Cardiac muscle cell (in vitro differentiated cells and primary cell): ENCODE results near the gene TRMT44. TPM values are rescaled to one million over a fixed set of nuclear protein-coding genes. Genes with fewer than 3 reads are reported as not detected.
"Not testable (repeated sequence)": the region's sequence is repeated elsewhere in the genome, so short reads cannot be mapped to it uniquely, and the experiment has no call there.

Source experiments
- DNase-seq, 2 donors: peaks; one replicate each; pipeline versions ENCODE4 v3.0.0 to v3.0.0-alpha.2; 2010 to 2017; ENCODE audit warnings: low read depth in 1 of 2, low spot score in 1 of 2
- H3K27ac ChIP-seq: fragments of 200-600 bp; sonication (generic); 2 replicates; pipeline ENCODE4 v1.5.1; 2016
- H3K27me3 ChIP-seq: fragments of 200-600 bp; sonication (generic); 2 replicates; pipeline ENCODE4 v1.6.0; 2016; ENCODE audit warnings: control low read depth
- H3K36me3 ChIP-seq: fragments of 200-600 bp; sonication (generic); 2 replicates; pipeline ENCODE4 v1.5.1; 2016; ENCODE audit warnings: control low read depth
- H3K4me1 ChIP-seq: fragments of 200-600 bp; sonication (generic); 2 replicates; pipeline ENCODE4 v1.8.1; 2017; ENCODE audit warnings: low read depth, mild to moderate bottlenecking, mixed run types
- H3K4me3 ChIP-seq: fragments of 200-600 bp; sonication (generic); 2 replicates; pipeline ENCODE4 v1.5.1; 2016; ENCODE audit warnings: mild to moderate bottlenecking
- H3K9me3 ChIP-seq: fragments of 200-600 bp; sonication (generic); 2 replicates; pipeline ENCODE4 v1.5.1; 2017; ENCODE audit warnings: low read depth, mild to moderate bottlenecking, control low read depth
- polyA plus RNA-seq: library from polyadenylated mRNA; unstranded; fragments of >200 nt; fragmentation: Nextera tagmentation; extraction: Ambion mirVana; gene quantifications from 2 replicates; pipeline ENCODE4 v1.2.1, GENCODE V29; 2016
- total RNA-seq: library from RNA; depleted of rRNA; stranded (reverse); fragments of >200 nt; gene quantifications from 2 replicates; pipeline ENCODE4 v1.2.3, GENCODE V29; 2016
- TF ChIP-seq, protein P1 (sequence below): IDR thresholded peaks from 2 replicates; pipeline ENCODE4 v1.5.1; 2012; ENCODE audit warnings: low read depth, mild to moderate bottlenecking, low read length

TRMT44 gene
- total and polyA plus RNA-seq, 2 experiments from 2014 or later, result 20.6 to 66.9 TPM

DNA sequence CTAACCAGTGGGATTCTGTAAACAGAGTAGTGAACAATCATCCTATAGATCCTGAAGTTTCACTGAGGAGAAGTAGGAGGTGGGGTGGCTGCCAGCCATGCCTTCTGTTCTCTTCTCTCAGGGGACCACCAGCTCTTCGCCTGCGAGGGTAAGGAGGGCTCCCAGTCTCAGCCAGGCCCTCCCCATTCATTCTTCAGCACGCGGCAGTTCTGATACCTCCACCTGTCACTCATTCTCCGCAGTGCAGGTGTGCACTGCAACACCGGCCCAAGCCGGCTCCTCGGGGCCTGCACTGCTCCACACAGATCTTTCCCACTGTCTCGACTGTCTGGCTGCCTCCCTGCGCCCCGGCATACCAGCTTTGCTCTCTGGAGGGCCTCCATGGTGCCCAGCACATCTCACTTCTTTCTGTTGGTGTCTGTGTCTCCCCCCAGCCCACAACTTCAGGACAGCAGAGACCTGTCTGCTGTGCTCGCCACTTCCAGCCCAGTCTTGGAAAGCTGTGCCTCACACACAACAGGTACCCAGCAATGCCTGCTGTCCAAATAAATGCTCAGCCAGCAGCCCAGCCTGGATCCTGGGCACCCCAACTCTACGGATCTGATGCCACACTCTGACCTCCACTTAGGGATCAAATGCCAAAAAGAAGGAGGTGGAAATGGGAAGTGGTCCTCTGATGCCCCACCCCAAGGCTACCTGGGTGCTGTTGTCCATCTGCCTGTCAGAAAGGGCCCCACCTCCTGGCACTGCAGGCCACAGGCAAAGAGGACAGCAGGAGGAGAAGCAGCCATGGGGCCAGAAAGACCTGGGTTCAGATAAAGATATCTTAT, 29.0 kb upstream of the TRMT44 start:
- Histone ChIP-seq H3K9me3 (no peaks in the 10 kb centered on the region), H3K27me3 (no peaks in the 10 kb centered on the region), H3K4me3 (no peak overlapping the region), H3K27ac (no peak overlapping the region), H3K4me1 (no peaks in the 10 kb centered on the region), H3K36me3 (peaks cover 17% of the 10 kb centered on the region)
- TF ChIP-seq, protein P1, sequence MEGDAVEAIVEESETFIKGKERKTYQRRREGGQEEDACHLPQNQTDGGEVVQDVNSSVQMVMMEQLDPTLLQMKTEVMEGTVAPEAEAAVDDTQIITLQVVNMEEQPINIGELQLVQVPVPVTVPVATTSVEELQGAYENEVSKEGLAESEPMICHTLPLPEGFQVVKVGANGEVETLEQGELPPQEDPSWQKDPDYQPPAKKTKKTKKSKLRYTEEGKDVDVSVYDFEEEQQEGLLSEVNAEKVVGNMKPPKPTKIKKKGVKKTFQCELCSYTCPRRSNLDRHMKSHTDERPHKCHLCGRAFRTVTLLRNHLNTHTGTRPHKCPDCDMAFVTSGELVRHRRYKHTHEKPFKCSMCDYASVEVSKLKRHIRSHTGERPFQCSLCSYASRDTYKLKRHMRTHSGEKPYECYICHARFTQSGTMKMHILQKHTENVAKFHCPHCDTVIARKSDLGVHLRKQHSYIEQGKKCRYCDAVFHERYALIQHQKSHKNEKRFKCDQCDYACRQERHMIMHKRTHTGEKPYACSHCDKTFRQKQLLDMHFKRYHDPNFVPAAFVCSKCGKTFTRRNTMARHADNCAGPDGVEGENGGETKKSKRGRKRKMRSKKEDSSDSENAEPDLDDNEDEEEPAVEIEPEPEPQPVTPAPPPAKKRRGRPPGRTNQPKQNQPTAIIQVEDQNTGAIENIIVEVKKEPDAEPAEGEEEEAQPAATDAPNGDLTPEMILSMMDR, result no peak
- DNase-seq, result no peak

DNA sequence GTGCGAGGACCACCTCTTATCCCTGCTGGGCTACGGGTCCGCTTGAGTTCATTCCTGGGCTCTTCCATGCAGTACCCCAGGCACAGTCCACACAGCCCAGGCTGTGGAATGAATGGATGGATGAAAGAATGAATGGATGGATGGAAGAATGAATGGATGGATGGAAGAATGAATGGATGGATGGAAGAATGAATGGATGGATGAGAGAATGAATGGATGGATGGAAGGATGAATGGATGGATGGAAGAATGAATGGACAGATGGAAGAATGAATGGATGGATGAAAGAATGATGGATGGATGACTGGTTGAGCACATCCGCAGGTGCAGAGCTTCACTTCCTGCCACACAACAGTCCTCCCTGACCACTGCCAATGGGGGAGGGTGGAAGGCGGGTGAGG, 28.3 kb upstream of the TRMT44 start:
- H3K27me3 ChIP-seq, result no peaks in the 10 kb centered on the region
- TF ChIP-seq, protein P1, result no peak
- no peak overlapping the region for H3K4me3 ChIP-seq
- no peak overlapping the region for H3K27ac ChIP-seq
- H3K4me1 ChIP-seq, result no peaks in the 10 kb centered on the region
- peaks cover 17% of the 10 kb centered on the region for H3K36me3 ChIP-seq
- H3K9me3 ChIP-seq, result no peaks in the 10 kb centered on the region
- no peak for DNase-seq

DNA sequence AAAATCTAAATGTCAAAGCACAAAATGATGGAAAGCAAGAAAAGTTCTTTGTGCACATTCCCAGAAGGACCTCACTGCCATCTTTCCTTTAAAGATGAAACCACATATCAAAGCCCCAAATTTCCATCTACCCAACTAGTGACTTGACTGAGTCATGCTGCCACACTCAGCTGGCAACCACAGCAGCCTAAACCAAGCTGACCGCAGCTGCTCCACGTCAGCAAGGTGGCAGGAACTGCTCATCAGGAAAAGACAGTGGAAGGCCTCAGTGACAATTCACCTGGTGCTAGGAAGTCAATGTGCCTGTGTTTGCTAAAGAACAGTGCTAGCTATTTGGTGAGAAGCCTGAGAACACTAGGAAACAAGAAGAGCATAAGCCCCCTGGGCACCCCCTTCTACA, 26.2 kb upstream of the TRMT44 start:
- no peak for DNase-seq
- peaks cover 13% of the 10 kb centered on the region for H3K36me3 ChIP-seq
- H3K4me1 ChIP-seq, result no peaks in the 10 kb centered on the region
- H3K9me3 ChIP-seq, result no peaks in the 10 kb centered on the region
- no peak overlapping the region for H3K4me3 ChIP-seq
- H3K27ac ChIP-seq, result no peak overlapping the region
- TF ChIP-seq, protein P1, result no peak
- H3K27me3 ChIP-seq, result no peaks in the 10 kb centered on the region

DNA sequence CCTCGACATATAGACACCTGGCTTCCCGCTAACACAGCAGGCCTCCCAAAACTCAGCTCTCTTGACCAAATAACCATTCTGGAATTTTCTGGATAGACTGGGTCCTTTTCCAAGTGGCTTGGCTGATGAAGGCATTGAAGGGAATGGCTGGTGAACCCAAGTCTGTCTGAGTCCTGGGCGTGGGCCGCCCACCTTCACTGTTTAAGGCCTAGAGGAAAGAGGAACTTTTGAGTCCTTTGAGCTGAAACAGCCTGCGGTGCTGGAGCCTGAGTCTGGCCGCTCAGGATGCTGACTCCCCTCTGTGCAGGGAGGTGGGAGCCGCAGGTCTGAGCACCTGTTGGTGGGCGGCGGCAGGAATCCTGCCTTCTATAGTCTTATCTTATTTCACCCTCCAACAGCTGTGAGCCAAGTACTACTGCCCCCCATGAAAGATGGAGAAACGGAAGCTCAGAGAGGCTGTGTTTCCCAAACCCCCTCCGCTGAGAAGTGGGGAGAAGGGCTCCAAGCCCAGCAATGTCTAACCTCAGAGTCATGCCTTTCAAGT, 23.4 kb upstream of the TRMT44 start:
- TF ChIP-seq, protein P1, result no peak
- peaks cover 10% of the 10 kb centered on the region for H3K36me3 ChIP-seq

DNA sequence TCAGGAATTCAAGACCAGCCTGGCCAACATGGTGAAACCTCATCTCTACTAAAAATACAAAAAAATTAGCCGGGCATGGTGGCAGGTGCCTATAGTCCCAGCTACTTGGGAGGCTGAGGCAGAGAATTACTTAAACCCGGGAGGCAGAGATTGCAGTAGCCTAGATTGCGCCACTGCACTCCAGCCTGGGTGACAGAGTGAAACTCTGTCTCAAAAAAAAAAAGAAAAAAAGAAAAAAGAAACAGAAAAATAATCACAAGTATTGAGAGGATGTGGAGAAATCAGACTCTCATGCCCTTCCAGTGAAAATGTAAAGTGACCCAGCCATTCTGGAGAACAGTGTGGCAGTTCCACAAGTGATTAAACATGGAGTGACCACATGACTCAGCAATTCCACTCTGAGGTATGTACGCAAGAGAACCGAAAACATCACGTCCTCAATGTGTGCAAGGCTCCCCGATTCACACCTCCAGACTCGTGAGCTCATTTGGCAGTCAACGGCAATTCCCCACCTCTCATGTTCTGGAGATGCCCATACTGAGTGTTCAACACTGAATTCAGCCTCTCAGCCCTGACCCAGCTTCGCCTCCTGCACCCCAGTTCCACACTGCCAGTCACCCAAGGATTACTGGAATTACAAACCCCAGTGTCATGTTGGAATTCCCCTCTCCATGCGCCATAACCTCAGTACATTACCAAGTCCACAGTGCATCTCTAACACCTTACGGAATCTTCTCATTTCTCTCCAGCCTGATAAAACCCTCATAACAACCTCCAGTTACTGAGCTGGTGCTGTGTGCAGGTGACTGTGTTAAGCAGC, 21.1 kb upstream of the TRMT44 start:
- TF ChIP-seq, protein P1, result no peak
- Histone ChIP-seq H3K4me1 (no peaks in the 10 kb centered on the region), H3K27me3 (no peaks in the 10 kb centered on the region), H3K4me3 (no peak overlapping the region), H3K9me3 (no peaks in the 10 kb centered on the region), H3K27ac (no peak overlapping the region), H3K36me3 (peaks cover 3% of the 10 kb centered on the region)
- DNase-seq, result peak in 1 of 2 donors; percentile 63

More for the DNA sequence above, 23.4 kb upstream of the TRMT44 start:
- no peak for DNase-seq
- no peaks in the 10 kb centered on the region for H3K27me3 ChIP-seq
- H3K27ac ChIP-seq, result no peak overlapping the region
- no peak overlapping the region for H3K4me3 ChIP-seq
- H3K4me1 ChIP-seq, result no peaks in the 10 kb centered on the region
- H3K9me3 ChIP-seq, result no peaks in the 10 kb centered on the region

DNA sequence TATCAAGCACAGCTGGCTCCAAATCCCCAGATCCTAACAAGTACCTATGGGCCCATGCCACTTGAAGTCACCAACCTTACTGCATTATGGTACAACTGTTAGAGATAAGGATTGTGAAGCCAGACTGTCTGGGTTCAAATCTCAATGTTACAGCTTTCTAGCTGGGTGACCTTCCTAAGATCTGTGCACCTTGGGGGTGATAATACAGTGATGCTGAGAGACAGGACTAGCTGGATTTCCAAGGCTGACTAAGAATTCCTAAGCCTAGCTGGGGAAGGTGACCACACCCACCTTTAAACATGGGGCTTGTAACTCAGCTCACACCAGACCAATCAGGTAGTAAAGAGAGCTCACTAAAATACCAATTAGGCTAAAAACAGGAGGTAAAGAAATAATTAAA, 20.4 kb upstream of the TRMT44 start:
- H3K4me3 ChIP-seq, DNase-seq, H3K36me3 ChIP-seq, H3K27ac ChIP-seq, H3K9me3 ChIP-seq, H3K4me1 ChIP-seq, H3K27me3 ChIP-seq: not testable (repeated sequence)
